SK-N-SH treated with all-trans-retinoic acid at 6 μM for 48 hours (cell line): ENCODE results near the gene FRG2B.

Experiments used
- ATAC-seq: fragments of 200-7000 bp; cut with Tn5 transposase; 3 replicates; pipeline ENCODE4 v1.9.1; 2020; ENCODE audit warnings: mild to moderate bottlenecking, moderate library complexity
- ARNTL ChIP-seq: fragments of 450-650 bp; formaldehyde crosslinking; IDR thresholded peaks from 2 replicates; pipeline ENCODE4 v1.5.0; 2020; ENCODE audit warnings: low read depth, mild to moderate bottlenecking, moderate library complexity, borderline replicate concordance
- BACH2 ChIP-seq: fragments of 250-450 bp; sonication (Bioruptor Pico); IDR thresholded peaks from 2 replicates; pipeline ENCODE4 v1.9.0; 2021; ENCODE audit warnings: mild to moderate bottlenecking, borderline replicate concordance
- CSDC2 ChIP-seq: fragments of 250-450 bp; sonication (Bioruptor Pico); IDR thresholded peaks from 2 replicates; pipeline ENCODE4 v1.5.0; 2020; ENCODE audit warnings: mild to moderate bottlenecking, moderate library complexity
- ESRRG ChIP-seq: fragments of 250-450 bp; sonication (Bioruptor Pico); IDR thresholded peaks from 2 replicates; pipeline ENCODE4 v1.6.1; 2021; ENCODE audit warnings: mild to moderate bottlenecking
- GLIS3 ChIP-seq: fragments of 250-450 bp; sonication (Bioruptor Pico); IDR thresholded peaks from 2 replicates; pipeline ENCODE4 v1.5.0; 2020; ENCODE audit warnings: mild to moderate bottlenecking, moderate library complexity
- ISL1 ChIP-seq: fragments of 250-450 bp; sonication (Bioruptor Pico); IDR thresholded peaks from 2 replicates; pipeline ENCODE4 v2.1.2; 2022; ENCODE audit warnings: mild to moderate bottlenecking, moderate library complexity
- OSR1 ChIP-seq: fragments of 250-450 bp; sonication (Bioruptor Pico); IDR thresholded peaks from 2 replicates; pipeline ENCODE4 v1.8.0; 2022; ENCODE audit warnings: moderate library complexity, mild to moderate bottlenecking, inconsistent platforms
- PPARA ChIP-seq: fragments of 250-450 bp; sonication (Bioruptor Pico); IDR thresholded peaks from 2 replicates; pipeline ENCODE4 v1.5.0; 2020; ENCODE audit warnings: mild to moderate bottlenecking, borderline replicate concordance
- RARB ChIP-seq: fragments of 250-450 bp; sonication (Bioruptor Pico); IDR thresholded peaks from 2 replicates; pipeline ENCODE4 v1.8.0; 2021; ENCODE audit warnings: mild to moderate bottlenecking, moderate library complexity
- SNAI2 ChIP-seq: fragments of 250-450 bp; sonication (Bioruptor Pico); IDR thresholded peaks from 2 replicates; pipeline ENCODE4 v1.5.0; 2020; ENCODE audit warnings: mild to moderate bottlenecking, moderate library complexity
- TCF4 ChIP-seq: fragments of 250-450 bp; sonication (Bioruptor Pico); IDR thresholded peaks from 2 replicates; pipeline ENCODE4 v1.8.0; 2021; ENCODE audit warnings: mild to moderate bottlenecking, moderate library complexity, borderline replicate concordance
- TOX ChIP-seq: fragments of 250-450 bp; sonication (Bioruptor Pico); IDR thresholded peaks from 2 replicates; pipeline ENCODE4 v1.8.0; 2021; ENCODE audit warnings: mild to moderate bottlenecking, moderate library complexity, borderline replicate concordance
- ZC3H10 ChIP-seq: fragments of 250-450 bp; sonication (Bioruptor Pico); IDR thresholded peaks from 2 replicates; pipeline ENCODE4 v1.5.1; 2021; ENCODE audit warnings: mild to moderate bottlenecking, moderate library complexity
- ZFP3 ChIP-seq: fragments of 250-450 bp; sonication (Bioruptor Pico); IDR thresholded peaks from 2 replicates; pipeline ENCODE4 v1.5.0; 2020; ENCODE audit warnings: mild to moderate bottlenecking, moderate library complexity
- ZFP30 ChIP-seq: fragments of 450-650 bp; formaldehyde crosslinking; IDR thresholded peaks from 2 replicates; pipeline ENCODE4 v1.5.0; 2022; ENCODE audit warnings: mild to moderate bottlenecking, moderate library complexity
- ZNF565 ChIP-seq: fragments of 450-650 bp; formaldehyde crosslinking; conservative IDR thresholded peaks from 2 replicates; pipeline ENCODE4 v1.5.0; 2020; ENCODE audit warnings: low read depth, mild to moderate bottlenecking, moderate library complexity
- ZNF70 ChIP-seq: fragments of 450-650 bp; formaldehyde crosslinking; IDR thresholded peaks from 2 replicates; pipeline ENCODE4 v1.5.0; 2020; ENCODE audit warnings: mild to moderate bottlenecking, moderate library complexity
- ZNF8 ChIP-seq: fragments of 450-650 bp; formaldehyde crosslinking; IDR thresholded peaks from 2 replicates; pipeline ENCODE4 v1.5.0; 2020; ENCODE audit warnings: mild to moderate bottlenecking, moderate library complexity
- TF ChIP-seq, protein P1 (sequence below): fragments of 250-450 bp; sonication (Bioruptor Pico); IDR thresholded peaks from 2 replicates; pipeline ENCODE4 v1.5.0; 2020; ENCODE audit warnings: mild to moderate bottlenecking, moderate library complexity
- TF ChIP-seq, protein P2 (sequence below): fragments of 250-450 bp; sonication (Bioruptor Pico); IDR thresholded peaks from 2 replicates; pipeline ENCODE4 v1.5.1; 2020; ENCODE audit warnings: low read depth, mild to moderate bottlenecking, moderate library complexity
- TF ChIP-seq, protein P3 (sequence below): fragments of 250-450 bp; sonication (Bioruptor Pico); IDR thresholded peaks from 2 replicates; pipeline ENCODE4 v1.5.1; 2021; ENCODE audit warnings: mild to moderate bottlenecking, moderate library complexity
- TF ChIP-seq, protein P4 (sequence below): fragments of 250-450 bp; sonication (Bioruptor Pico); IDR thresholded peaks from 2 replicates; pipeline ENCODE4 v1.8.0; 2020; ENCODE audit warnings: mild to moderate bottlenecking, moderate library complexity, borderline replicate concordance
- TF ChIP-seq, protein P5 (sequence below): fragments of 250-450 bp; sonication (Bioruptor Pico); IDR thresholded peaks from 2 replicates; pipeline ENCODE4 v1.8.0; 2021; ENCODE audit warnings: low read depth, mild to moderate bottlenecking, moderate library complexity, borderline replicate concordance

The FRG2B gene

DNA sequence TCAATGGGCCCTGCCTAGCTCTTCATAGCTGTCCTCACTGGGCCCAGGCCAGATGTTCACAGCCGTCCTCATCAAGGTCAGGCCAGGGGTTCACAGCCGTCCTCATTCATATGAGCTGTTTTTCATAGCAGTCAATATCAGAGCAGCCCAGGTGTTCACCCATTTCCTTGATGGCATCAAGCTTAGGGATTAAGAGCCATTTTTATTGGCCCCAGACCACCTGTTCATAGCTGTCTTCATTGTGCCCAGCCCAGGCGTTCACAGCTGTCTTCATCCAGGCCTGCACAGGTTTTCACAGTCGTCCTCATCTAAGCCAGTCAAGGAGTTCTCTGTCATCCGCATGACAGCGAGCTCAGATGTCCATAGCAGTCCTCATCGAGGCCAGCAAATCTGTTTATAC is 9.4 kb downstream of the FRG2B start:
- no peak for ATAC-seq
- TF ChIP-seq PPARA (CRISPR knock-in tag) (no peak), ZNF8 (CRISPR knock-in tag) (no peak), OSR1 (CRISPR knock-in tag) (no peak), BACH2 (CRISPR knock-in tag) (no peak), GLIS3 (CRISPR knock-in tag) (no peak), CSDC2 (no peak), SNAI2 (CRISPR knock-in tag) (no peak), ZFP3 (no peak), ZC3H10 (CRISPR knock-in tag) (no peak), ZFP30 (CRISPR knock-in tag) (no peak), ZNF70 (CRISPR knock-in tag) (no peak)
- TF ChIP-seq, protein P1, sequence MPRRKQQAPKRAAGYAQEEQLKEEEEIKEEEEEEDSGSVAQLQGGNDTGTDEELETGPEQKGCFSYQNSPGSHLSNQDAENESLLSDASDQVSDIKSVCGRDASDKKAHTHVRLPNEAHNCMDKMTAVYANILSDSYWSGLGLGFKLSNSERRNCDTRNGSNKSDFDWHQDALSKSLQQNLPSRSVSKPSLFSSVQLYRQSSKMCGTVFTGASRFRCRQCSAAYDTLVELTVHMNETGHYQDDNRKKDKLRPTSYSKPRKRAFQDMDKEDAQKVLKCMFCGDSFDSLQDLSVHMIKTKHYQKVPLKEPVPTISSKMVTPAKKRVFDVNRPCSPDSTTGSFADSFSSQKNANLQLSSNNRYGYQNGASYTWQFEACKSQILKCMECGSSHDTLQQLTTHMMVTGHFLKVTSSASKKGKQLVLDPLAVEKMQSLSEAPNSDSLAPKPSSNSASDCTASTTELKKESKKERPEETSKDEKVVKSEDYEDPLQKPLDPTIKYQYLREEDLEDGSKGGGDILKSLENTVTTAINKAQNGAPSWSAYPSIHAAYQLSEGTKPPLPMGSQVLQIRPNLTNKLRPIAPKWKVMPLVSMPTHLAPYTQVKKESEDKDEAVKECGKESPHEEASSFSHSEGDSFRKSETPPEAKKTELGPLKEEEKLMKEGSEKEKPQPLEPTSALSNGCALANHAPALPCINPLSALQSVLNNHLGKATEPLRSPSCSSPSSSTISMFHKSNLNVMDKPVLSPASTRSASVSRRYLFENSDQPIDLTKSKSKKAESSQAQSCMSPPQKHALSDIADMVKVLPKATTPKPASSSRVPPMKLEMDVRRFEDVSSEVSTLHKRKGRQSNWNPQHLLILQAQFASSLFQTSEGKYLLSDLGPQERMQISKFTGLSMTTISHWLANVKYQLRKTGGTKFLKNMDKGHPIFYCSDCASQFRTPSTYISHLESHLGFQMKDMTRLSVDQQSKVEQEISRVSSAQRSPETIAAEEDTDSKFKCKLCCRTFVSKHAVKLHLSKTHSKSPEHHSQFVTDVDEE (CRISPR knock-in tag), result no peak
- TF ChIP-seq, protein P2, sequence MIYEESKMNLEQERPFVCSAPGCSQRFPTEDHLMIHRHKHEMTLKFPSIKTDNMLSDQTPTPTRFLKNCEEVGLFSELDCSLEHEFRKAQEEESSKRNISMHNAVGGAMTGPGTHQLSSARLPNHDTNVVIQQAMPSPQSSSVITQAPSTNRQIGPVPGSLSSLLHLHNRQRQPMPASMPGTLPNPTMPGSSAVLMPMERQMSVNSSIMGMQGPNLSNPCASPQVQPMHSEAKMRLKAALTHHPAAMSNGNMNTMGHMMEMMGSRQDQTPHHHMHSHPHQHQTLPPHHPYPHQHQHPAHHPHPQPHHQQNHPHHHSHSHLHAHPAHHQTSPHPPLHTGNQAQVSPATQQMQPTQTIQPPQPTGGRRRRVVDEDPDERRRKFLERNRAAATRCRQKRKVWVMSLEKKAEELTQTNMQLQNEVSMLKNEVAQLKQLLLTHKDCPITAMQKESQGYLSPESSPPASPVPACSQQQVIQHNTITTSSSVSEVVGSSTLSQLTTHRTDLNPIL (CRISPR knock-in tag), result no peak
- TF ChIP-seq, protein P3, sequence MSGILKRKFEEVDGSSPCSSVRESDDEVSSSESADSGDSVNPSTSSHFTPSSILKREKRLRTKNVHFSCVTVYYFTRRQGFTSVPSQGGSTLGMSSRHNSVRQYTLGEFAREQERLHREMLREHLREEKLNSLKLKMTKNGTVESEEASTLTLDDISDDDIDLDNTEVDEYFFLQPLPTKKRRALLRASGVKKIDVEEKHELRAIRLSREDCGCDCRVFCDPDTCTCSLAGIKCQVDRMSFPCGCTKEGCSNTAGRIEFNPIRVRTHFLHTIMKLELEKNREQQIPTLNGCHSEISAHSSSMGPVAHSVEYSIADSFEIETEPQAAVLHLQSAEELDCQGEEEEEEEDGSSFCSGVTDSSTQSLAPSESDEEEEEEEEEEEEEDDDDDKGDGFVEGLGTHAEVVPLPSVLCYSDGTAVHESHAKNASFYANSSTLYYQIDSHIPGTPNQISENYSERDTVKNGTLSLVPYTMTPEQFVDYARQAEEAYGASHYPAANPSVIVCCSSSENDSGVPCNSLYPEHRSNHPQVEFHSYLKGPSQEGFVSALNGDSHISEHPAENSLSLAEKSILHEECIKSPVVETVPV (CRISPR knock-in tag), result no peak
- TF ChIP-seq, protein P4, sequence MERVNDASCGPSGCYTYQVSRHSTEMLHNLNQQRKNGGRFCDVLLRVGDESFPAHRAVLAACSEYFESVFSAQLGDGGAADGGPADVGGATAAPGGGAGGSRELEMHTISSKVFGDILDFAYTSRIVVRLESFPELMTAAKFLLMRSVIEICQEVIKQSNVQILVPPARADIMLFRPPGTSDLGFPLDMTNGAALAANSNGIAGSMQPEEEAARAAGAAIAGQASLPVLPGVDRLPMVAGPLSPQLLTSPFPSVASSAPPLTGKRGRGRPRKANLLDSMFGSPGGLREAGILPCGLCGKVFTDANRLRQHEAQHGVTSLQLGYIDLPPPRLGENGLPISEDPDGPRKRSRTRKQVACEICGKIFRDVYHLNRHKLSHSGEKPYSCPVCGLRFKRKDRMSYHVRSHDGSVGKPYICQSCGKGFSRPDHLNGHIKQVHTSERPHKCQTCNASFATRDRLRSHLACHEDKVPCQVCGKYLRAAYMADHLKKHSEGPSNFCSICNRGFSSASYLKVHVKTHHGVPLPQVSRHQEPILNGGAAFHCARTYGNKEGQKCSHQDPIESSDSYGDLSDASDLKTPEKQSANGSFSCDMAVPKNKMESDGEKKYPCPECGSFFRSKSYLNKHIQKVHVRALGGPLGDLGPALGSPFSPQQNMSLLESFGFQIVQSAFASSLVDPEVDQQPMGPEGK (CRISPR knock-in tag), result no peak
- TF ChIP-seq, protein P5, sequence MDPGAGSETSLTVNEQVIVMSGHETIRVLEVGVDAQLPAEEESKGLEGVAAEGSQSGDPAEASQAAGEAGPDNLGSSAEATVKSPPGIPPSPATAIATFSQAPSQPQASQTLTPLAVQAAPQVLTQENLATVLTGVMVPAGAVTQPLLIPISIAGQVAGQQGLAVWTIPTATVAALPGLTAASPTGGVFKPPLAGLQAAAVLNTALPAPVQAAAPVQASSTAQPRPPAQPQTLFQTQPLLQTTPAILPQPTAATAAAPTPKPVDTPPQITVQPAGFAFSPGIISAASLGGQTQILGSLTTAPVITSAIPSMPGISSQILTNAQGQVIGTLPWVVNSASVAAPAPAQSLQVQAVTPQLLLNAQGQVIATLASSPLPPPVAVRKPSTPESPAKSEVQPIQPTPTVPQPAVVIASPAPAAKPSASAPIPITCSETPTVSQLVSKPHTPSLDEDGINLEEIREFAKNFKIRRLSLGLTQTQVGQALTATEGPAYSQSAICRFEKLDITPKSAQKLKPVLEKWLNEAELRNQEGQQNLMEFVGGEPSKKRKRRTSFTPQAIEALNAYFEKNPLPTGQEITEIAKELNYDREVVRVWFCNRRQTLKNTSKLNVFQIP (CRISPR knock-in tag), result no peak

DNA sequence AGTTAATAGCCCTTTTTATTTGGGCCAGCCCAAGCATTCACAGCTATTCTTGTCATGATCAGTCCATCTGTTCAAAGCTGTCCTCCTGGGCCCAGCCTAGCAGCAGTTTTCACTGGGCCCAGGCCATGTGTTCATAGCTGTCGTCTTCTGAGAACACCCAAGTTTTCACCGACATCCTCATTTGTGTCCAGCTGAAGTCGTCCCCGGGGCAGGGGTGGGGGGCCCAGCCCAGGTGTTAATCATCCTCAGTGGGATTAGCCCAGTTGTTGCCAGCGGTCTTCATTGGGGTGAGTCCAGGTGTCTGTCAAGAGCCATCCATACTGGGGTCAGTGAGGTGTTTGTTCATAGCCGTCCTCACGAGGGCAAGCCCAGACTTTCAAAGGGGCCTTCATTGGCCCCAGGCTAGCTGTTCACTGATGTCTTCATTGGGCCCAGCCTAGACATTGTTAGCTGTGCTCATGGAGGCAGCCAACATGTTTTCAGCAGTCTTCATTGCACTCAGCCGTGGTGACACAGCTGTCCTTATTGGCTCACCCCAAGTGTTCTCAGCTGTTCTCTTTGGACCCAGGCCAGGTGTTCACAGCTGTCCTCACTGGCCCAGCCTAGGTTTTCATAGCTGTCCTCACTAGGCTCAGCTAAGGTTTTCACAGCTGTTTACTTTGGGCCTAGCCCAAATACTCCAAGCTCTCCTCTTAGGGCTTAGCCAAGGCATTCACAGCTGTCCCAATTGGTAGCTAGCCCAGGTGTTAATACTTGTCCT is 10.0 kb downstream of the FRG2B start:
- no peak for ATAC-seq
- TF ChIP-seq TCF4 (CRISPR knock-in tag) (no peak), SNAI2 (CRISPR knock-in tag) (no peak), ARNTL (CRISPR knock-in tag) (no peak), OSR1 (CRISPR knock-in tag) (no peak), CSDC2 (no peak), ZNF70 (CRISPR knock-in tag) (no peak), BACH2 (CRISPR knock-in tag) (no peak), ZFP3 (no peak), ISL1 (CRISPR knock-in tag) (no peak), ZNF565 (CRISPR knock-in tag) (no peak), PPARA (CRISPR knock-in tag) (no peak), RARB (CRISPR knock-in tag) (no peak), ESRRG (CRISPR knock-in tag) (no peak), TOX (CRISPR knock-in tag) (no peak), ZFP30 (CRISPR knock-in tag) (no peak)
- TF ChIP-seq, protein P1 (CRISPR knock-in tag), result no peak
- TF ChIP-seq, protein P2 (CRISPR knock-in tag), result no peak
- TF ChIP-seq, protein P5 (CRISPR knock-in tag), result no peak
